CD4-positive, alpha-beta T cell (primary cell): ENCODE measurements around the gene TTLL10. TPM values are rescaled to one million over a fixed set of nuclear protein-coding genes. Genes with fewer than 3 reads are reported as not detected.

ENCODE experiments used
- ATAC-seq: fragments of 200-7000 bp; cut with Tn5 transposase; one replicate; pipeline ENCODE4 v1.10.0; 2022; ENCODE audit warnings: mild to moderate bottlenecking; ENCODE audit not compliant: poor library complexity
- CTCF ChIA-PET: fragments of 350-600 bp; sonication (Branson Sonifier 250); formaldehyde crosslinking; loops from one replicate; lab custom pipeline; 2021; ENCODE audit warnings: antibody characterized with exemption, inconsistent platforms; lab: Charles Lee
- POLR2A ChIA-PET: fragments of 350-600 bp; sonication (Branson Sonifier 250); formaldehyde crosslinking; loops from one replicate; lab custom pipeline; 2021; ENCODE audit warnings: antibody characterized with exemption, inconsistent platforms; lab: Charles Lee
- DNase-seq, 14 experiments: peaks; one replicate each; pipeline ENCODE4 v3.0.0-alpha.2; 2013 to 2020; ENCODE audit warnings: mixed read lengths in 2 of 14
- H3K27ac ChIP-seq, 2 donors: one replicate each; pipeline versions ENCODE4 v1.5.1 to v1.7.0; 2013; ENCODE audit warnings: low read length in 2 of 2, low read depth in 1 of 2, mild to moderate bottlenecking in 1 of 2
- H3K27me3 ChIP-seq, 2 experiments: 1 replicate in 1 of 2; 2 replicates in 1 of 2; pipeline versions ENCODE4 v1.6.1 to v1.7.0; 2013; ENCODE audit warnings: low read length in 2 of 2, control low read depth in 1 of 2, mild to moderate bottlenecking in 1 of 2, moderate library complexity in 1 of 2; ENCODE audit not compliant: insufficient read depth in 2 of 2, control insufficient read depth in 1 of 2
- H3K36me3 ChIP-seq: one replicate; pipeline ENCODE4 v1.6.1; 2013; ENCODE audit warnings: low read length, control low read depth; ENCODE audit not compliant: insufficient read depth
- H3K4me1 ChIP-seq: one replicate; pipeline ENCODE4 v1.6.1; 2013; ENCODE audit warnings: low read length, control low read depth; ENCODE audit not compliant: insufficient read depth
- H3K4me3 ChIP-seq: one replicate; pipeline ENCODE4 v1.5.1; 2013; ENCODE audit warnings: mild to moderate bottlenecking, low read length, moderate library complexity
- H3K9me3 ChIP-seq, 2 experiments: 1 replicate in 1 of 2; 2 replicates in 1 of 2; pipeline versions ENCODE4 v1.6.1 to v1.7.0; 2013; ENCODE audit warnings: low read length in 2 of 2, mild to moderate bottlenecking in 2 of 2, control low read depth in 1 of 2, moderate library complexity in 1 of 2; ENCODE audit not compliant: control insufficient read depth in 1 of 2, insufficient read depth in 1 of 2
- H3K27ac Mint-ChIP-seq: one replicate; pipeline ENCODE4 v1.8.0; 2020; ENCODE audit warnings: mixed read lengths
- H3K27me3 Mint-ChIP-seq: one replicate; pipeline ENCODE4 v1.8.0; 2021; ENCODE audit warnings: mixed read lengths
- H3K36me3 Mint-ChIP-seq: one replicate; pipeline ENCODE4 v1.8.0; 2021; ENCODE audit warnings: low read depth, mixed read lengths
- H3K4me1 Mint-ChIP-seq: one replicate; pipeline ENCODE4 v1.8.0; 2021; ENCODE audit warnings: low read depth, mixed read lengths
- H3K4me3 Mint-ChIP-seq: one replicate; pipeline ENCODE4 v1.8.0; 2020; ENCODE audit warnings: mild to moderate bottlenecking, mixed read lengths
- H3K9me3 Mint-ChIP-seq: one replicate; pipeline ENCODE4 v1.8.0; 2020; ENCODE audit warnings: mixed read lengths
- CTCF ChIP-seq: fragments of 200-600 bp; IDR thresholded peaks from one replicate; pipeline ENCODE4 v1.8.0; 2022; ENCODE audit warnings: antibody characterized with exemption, mild to moderate bottlenecking
- intact Hi-C, 2 experiments: fragments of 100-400 bp; cut with DNase I in 1 of 2; cut with micrococcal nuclease in 1 of 2; formaldehyde crosslinking; loops; one replicate each; pipeline versions ENCODE4 v1.15.1 to v1.9.0; 2023 to 2025; cut with DNase I, micrococcal nuclease
- total RNA-seq, 174 experiments: library from RNA in 2 of 174; stranded (reverse) in 2 of 174; gene quantifications; one replicate each; pipeline ENCODE4 v1.2.3 and lab custom pipeline; 2021 to 2026

The TTLL10 gene
- total RNA-seq, 2 experiments from 2014 or later, result 0.11 to 0.59 TPM

- Histone ChIP-seq H3K36me3 (no peaks in the 10 kb centered on the region), H3K9me3 (peaks cover 0 to 17% of the 10 kb centered on the region in 2 experiments), H3K27ac (no peak overlapping the region), H3K4me1 (peaks cover 14% of the 10 kb centered on the region), H3K4me3 (no peak overlapping the region), H3K27me3 (no peaks in the 10 kb centered on the region)
- no peak overlapping the region for H3K27ac Mint-ChIP-seq
- ChIA-PET POLR2A (no interaction called here), CTCF (no interaction called here)
- peaks cover 3% of the 10 kb centered on the region for H3K4me1 Mint-ChIP-seq
- H3K4me3 Mint-ChIP-seq, result no peak overlapping the region
- H3K27me3 Mint-ChIP-seq, result no peaks in the 10 kb centered on the region
- TF ChIP-seq CTCF, result no peak
- DNase-seq (peak in 4 of 14 experiments; percentile 0 to 30 (median 11)), ATAC-seq (no peak)
- H3K9me3 Mint-ChIP-seq, result peaks cover 4% of the 10 kb centered on the region
- intact Hi-C loops, result no loop called here
- no peaks in the 10 kb centered on the region for H3K36me3 Mint-ChIP-seq
Observed at GRCh38 chr1:1196431-1197187, 22.9 kb downstream of the TTLL10 start.

- no peak for ATAC-seq
- Histone ChIP-seq H3K27ac (no peak overlapping the region), H3K36me3 (no peaks in the 10 kb centered on the region), H3K4me1 (peaks cover 14% of the 10 kb centered on the region), H3K27me3 (no peaks in the 10 kb centered on the region), H3K4me3 (no peak overlapping the region), H3K9me3 (peaks cover 0 to 14% of the 10 kb centered on the region in 2 experiments)
- DNase-seq, result no peak
- Mint-ChIP-seq H3K9me3 (peaks cover 4% of the 10 kb centered on the region), H3K4me3 (no peak overlapping the region), H3K4me1 (peaks cover 3% of the 10 kb centered on the region), H3K27ac (no peak overlapping the region), H3K27me3 (no peaks in the 10 kb centered on the region), H3K36me3 (no peaks in the 10 kb centered on the region)
- intact Hi-C loops, result no loop called here
- ChIA-PET CTCF (no interaction called here), POLR2A (no interaction called here)
- TF ChIP-seq CTCF, result no peak
Observed at GRCh38 chr1:1197188-1197500, 23.5 kb downstream of the TTLL10 start.

GRCh38 chr1:1197551-1198422 is 24.1 kb downstream of the TTLL10 start:
- POLR2A ChIA-PET, result no interaction called here
- Mint-ChIP-seq H3K9me3 (peaks cover 4% of the 10 kb centered on the region), H3K27me3 (no peaks in the 10 kb centered on the region), H3K4me1 (peaks cover 3% of the 10 kb centered on the region), H3K36me3 (no peaks in the 10 kb centered on the region), H3K27ac (no peak overlapping the region), H3K4me3 (no peak overlapping the region)
- CTCF ChIA-PET, result no interaction called here
- H3K4me1 ChIP-seq, result peaks cover 14% of the 10 kb centered on the region
- no peak for ATAC-seq
- no peak for TF ChIP-seq CTCF
- DNase-seq, result peak in 4 of 14 experiments; percentile 0 to 37 (median 17)
- H3K4me3 ChIP-seq, result no peak overlapping the region
- intact Hi-C loops, result no loop called here
- no peak overlapping the region for H3K27ac ChIP-seq
- peaks cover 0 to 14% of the 10 kb centered on the region in 2 experiments for H3K9me3 ChIP-seq
- H3K36me3 ChIP-seq, result no peaks in the 10 kb centered on the region
- H3K27me3 ChIP-seq, result no peaks in the 10 kb centered on the region
